Heart right ventricle (tissue), 16 donors: ENCODE results near the gene DNAI7. TPM values are rescaled to one million over a fixed set of nuclear protein-coding genes. Genes with fewer than 3 reads are reported as not detected.

Experiments
- ATAC-seq, 8 donors: fragments of 200-7000 bp; cut with Tn5 transposase; one replicate each; pipeline ENCODE4 v1.9.1; 2020; ENCODE audit warnings: mild to moderate bottlenecking in 8 of 8, moderate library complexity in 8 of 8, moderate number of reproducible peaks in 1 of 8
- DNase-seq, 2 donors: peaks; one replicate each; pipeline ENCODE4 v3.0.0-alpha.2; 2020
- H3K27ac ChIP-seq, 10 donors: fragments of 200-600 bp; sonication (generic) in 2 of 10; one replicate each; pipeline versions ENCODE4 v1.5.0 to v1.8.0; 2020 to 2022; ENCODE audit warnings: mild to moderate bottlenecking in 3 of 10
- H3K27me3 ChIP-seq, 7 donors: fragments of 200-600 bp; one replicate each; pipeline ENCODE4 v1.8.0; 2021 to 2022; ENCODE audit warnings: mild to moderate bottlenecking in 2 of 7
- H3K36me3 ChIP-seq, 9 donors: fragments of 200-600 bp; sonication (generic) in 1 of 9; one replicate each; pipeline versions ENCODE4 v1.5.0 to v1.8.0; 2020 to 2022; ENCODE audit warnings: mild to moderate bottlenecking in 2 of 9
- H3K4me1 ChIP-seq, 9 donors: fragments of 200-600 bp; sonication (generic) in 1 of 9; one replicate each; pipeline versions ENCODE4 v1.5.0 to v1.8.0; 2020 to 2022; ENCODE audit warnings: mild to moderate bottlenecking in 4 of 9
- H3K4me3 ChIP-seq, 10 donors: fragments of 200-600 bp; sonication (generic) in 2 of 10; one replicate each; pipeline versions ENCODE4 v1.5.0 to v1.8.0; 2020 to 2022; ENCODE audit warnings: mild to moderate bottlenecking in 7 of 10, moderate library complexity in 2 of 10
- H3K9me3 ChIP-seq, 11 donors: fragments of 200-600 bp in 10 of 11; sonication (generic) in 2 of 11; one replicate each; pipeline versions ENCODE4 v1.5.0 to v1.8.0; 2013 to 2022; ENCODE audit warnings: mild to moderate bottlenecking in 2 of 11, control low read depth in 1 of 11, moderate library complexity in 1 of 11
- CTCF ChIP-seq, 9 donors: fragments of 200-600 bp; sonication (generic) in 2 of 9; IDR thresholded peaks; one replicate each; pipeline versions ENCODE4 v1.5.0 to v1.8.0; 2021 to 2022; ENCODE audit warnings: antibody characterized with exemption in 9 of 9, mild to moderate bottlenecking in 5 of 9, moderate library complexity in 1 of 9
- WGBS, 2 donors: extraction: QIAGEN DNeasy Blood & Tissue Kit; methylation state at CpG; one replicate each; pipeline ENCODE4 v1.1.7; 2013; ENCODE audit warnings: inconsistent platforms in 1 of 2; 5-methylcytosine and 5-hydroxymethylcytosine counted together
- intact Hi-C, 10 donors: fragments of 100-400 bp; cut with DNase I; formaldehyde crosslinking; loops; one replicate each; pipeline versions ENCODE4 v1.11.1 to v1.14.2; 2022
- polyA plus RNA-seq, 2 donors: library from polyadenylated mRNA; stranded (reverse); fragments of 200-250 nt; gene quantifications; one replicate each; pipeline ENCODE4 v1.2.3, GENCODE V29; 2013
- total RNA-seq, 10 donors: library from RNA; stranded (reverse); fragmentation: NEBNext Ultra II Directional in 3 of 10; extraction: Animal tissue kit (Norgen Biotek cat#: 25700) in 3 of 10; gene quantifications; one replicate each; pipeline versions ENCODE4 v1.2.1 to v1.2.4, GENCODE V29; 2021 to 2023
- donor health status: Arrhythmogenic right ventricular cardiomyopathy.
- donor health status: ischemic (EF 13 %, LVEDD 7.1; RV severe dilation, severe dysfunction).
- donor health status: healthy with polysubstance abuse.
- donor health status: DM: no; HTN: yes; CAD: no.
- donor health status: DM: no; HTN: no; CAD: no.
- donor health status: ischemic (EF 25% LVEDD 6.9; RV normal size, moderate dysfunction).
- donor health status: ischemic (EF 25% LVEDD 5.7; RV mildly dilated, moderate dysfunction).
- donor health status: healthy.
- donor health status: DM: yes; HTN: yes; CAD: no.
- donor health status: Ischemic cardiomyopathy.
- donor health status: ischemic (EF 35%, LVEDD 5.7; RV mildly dilated, moderate dysfunction).
- donor health status: nonischemic (EF 11% LVEDD 7.7; RV severe dilation, severe dysfunction).
- donor health status: DM: yes; HTN: yes; CAD: no.
- donor health status: PGD.
- donor health status: ischemic (EF 29% LVEDD 5.4; RV normal size, mild dysfunction).
- donor health status: nonischemic (EF 23%, LVEDD 6.1; RV moderate dilation, normal function).

DNAI7 gene
- total and polyA plus RNA-seq, 12 donors = 0.04 to 1.8 (median 0.79) TPM

GRCh38 chr12:25126746-25127145 lies 68.2 kb downstream of the DNAI7 start:
- no peak for ATAC-seq
- no peak for TF ChIP-seq CTCF (IDR thresholded peaks at IDR 0.05)
- WGBS, 2 donors = 58 to 65% methylated on average over 1 of the region's 1 CpG
- intact Hi-C loops = loop anchor here in 2 of 10 donors (5.0 kb wide), 2 partner anchors 134 to 139 kb away; no protein-coding TSS in a partner anchor
- Histone ChIP-seq H3K36me3 (no peaks in the 10 kb centered on the region), H3K4me1 (no peaks in the 10 kb centered on the region), H3K27ac (no peak overlapping the region), H3K4me3 (no peak overlapping the region), H3K27me3 (no peaks in the 10 kb centered on the region), H3K9me3 (no peaks in the 10 kb centered on the region)
- no peak for DNase-seq

GRCh38 chr12:25126101-25126500 lies 68.9 kb downstream of the DNAI7 start:
- ATAC-seq = no peak
- intact Hi-C loops = loop anchor here in 2 of 10 donors (5.0 kb wide), 2 partner anchors 134 to 139 kb away; no protein-coding TSS in a partner anchor
- H3K4me1 ChIP-seq = no peaks in the 10 kb centered on the region
- no peak overlapping the region for H3K4me3 ChIP-seq
- no peaks in the 10 kb centered on the region for H3K27me3 ChIP-seq
- DNase-seq = no peak
- H3K36me3 ChIP-seq = no peaks in the 10 kb centered on the region
- no peak for TF ChIP-seq CTCF (IDR thresholded peaks at IDR 0.05)
- H3K9me3 ChIP-seq = no peaks in the 10 kb centered on the region
- H3K27ac ChIP-seq = no peak overlapping the region

- H3K4me3 ChIP-seq = no peak overlapping the region
- intact Hi-C loops = no loop called here
- DNase-seq = no peak
- no peaks in the 10 kb centered on the region for H3K27me3 ChIP-seq
- ATAC-seq = no peak
- H3K27ac ChIP-seq = no peak overlapping the region
- no peak for TF ChIP-seq CTCF (IDR thresholded peaks at IDR 0.05)
- H3K4me1 ChIP-seq = no peaks in the 10 kb centered on the region
- H3K9me3 ChIP-seq = no peaks in the 10 kb centered on the region
- no peaks in the 10 kb centered on the region for H3K36me3 ChIP-seq
These were observed 70.5 kb downstream of the DNAI7 start for GRCh38 chr12:25124493-25124892.

- H3K4me3 ChIP-seq = no peak overlapping the region
- H3K9me3 ChIP-seq = no peaks in the 10 kb centered on the region
- WGBS, 2 donors = 77 to 89% methylated on average over 1 of the region's 1 CpG
- TF ChIP-seq CTCF (IDR thresholded peaks at IDR 0.05) = no peak
- H3K27ac ChIP-seq = no peak overlapping the region
- DNase-seq = no peak
- ATAC-seq = no peak
- intact Hi-C loops = no loop called here
- no peaks in the 10 kb centered on the region for H3K36me3 ChIP-seq
- H3K27me3 ChIP-seq = no peaks in the 10 kb centered on the region
- H3K4me1 ChIP-seq = no peaks in the 10 kb centered on the region
These were observed 71.8 kb downstream of the DNAI7 start for GRCh38 chr12:25123126-25123525.

- TF ChIP-seq CTCF (IDR thresholded peaks at IDR 0.05) = no peak
- no peak overlapping the region for H3K4me3 ChIP-seq
- no peak overlapping the region for H3K27ac ChIP-seq
- no peaks in the 10 kb centered on the region for H3K27me3 ChIP-seq
- ATAC-seq (no peak), DNase-seq (no peak)
- intact Hi-C loops = no loop called here
- no peaks in the 10 kb centered on the region for H3K4me1 ChIP-seq
- no peaks in the 10 kb centered on the region for H3K36me3 ChIP-seq
- no peaks in the 10 kb centered on the region for H3K9me3 ChIP-seq
- 92 to 93% methylated on average over 3 of the region's 3 CpGs for WGBS, 2 donors
These were observed 73.0 kb downstream of the DNAI7 start for GRCh38 chr12:25121916-25122315.
